Muscle layer of colon (tissue), 2 donors: ENCODE measurements around the gene LAMP5.

ENCODE experiments used
- H3K27ac ChIP-seq: one replicate; pipeline ENCODE4 v1.7.0; 2013; ENCODE audit warnings: low read depth, mild to moderate bottlenecking, low read length, moderate library complexity
- H3K27me3 ChIP-seq, 2 donors: one replicate each; pipeline ENCODE4 v1.7.0; 2013; ENCODE audit warnings: low read length in 2 of 2, mild to moderate bottlenecking in 2 of 2; ENCODE audit not compliant: insufficient read depth in 2 of 2, control insufficient read depth in 1 of 2
- H3K36me3 ChIP-seq: one replicate; pipeline ENCODE4 v1.7.0; 2013; ENCODE audit warnings: mild to moderate bottlenecking, low read length; ENCODE audit not compliant: insufficient read depth
- H3K4me1 ChIP-seq: one replicate; pipeline ENCODE4 v1.7.0; 2013; ENCODE audit warnings: mild to moderate bottlenecking, low read length; ENCODE audit not compliant: insufficient read depth
- H3K4me3 ChIP-seq, 2 donors: one replicate each; pipeline ENCODE4 v1.7.0; 2013; ENCODE audit warnings: low read length in 2 of 2, low read depth in 1 of 2, mild to moderate bottlenecking in 1 of 2, moderate library complexity in 1 of 2
- H3K9ac ChIP-seq: one replicate; pipeline ENCODE4 v1.7.0; 2013; ENCODE audit warnings: low read length
- H3K9me3 ChIP-seq: one replicate; pipeline ENCODE4 v1.7.0; 2013; ENCODE audit warnings: mild to moderate bottlenecking, low read length
- donor health status: abdominal sarcoma.
- donor health status: Adenocarcinoma of cecum.

The LAMP5 gene

DNA sequence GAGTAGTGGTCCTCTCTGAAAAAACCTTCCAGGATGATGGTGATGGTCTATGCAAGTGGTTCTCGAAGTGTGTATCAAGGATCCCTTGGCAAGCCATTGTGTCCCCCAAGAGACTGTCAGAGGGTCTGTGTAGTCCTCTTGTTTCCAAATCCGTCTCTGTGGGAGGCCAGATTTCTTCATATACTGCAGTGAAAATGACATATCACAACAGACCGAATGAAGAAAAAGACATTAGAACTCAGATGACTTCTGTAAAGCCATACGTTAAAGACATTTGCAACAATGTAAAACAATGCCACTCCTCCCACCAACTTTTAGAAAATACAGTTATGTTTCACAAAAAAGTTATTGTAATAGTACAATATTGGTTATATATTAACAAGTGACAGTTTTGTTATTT lies 27.2 kb upstream of the LAMP5 start:
- H3K27me3 ChIP-seq, result no peaks in the 10 kb centered on the region
- H3K27ac ChIP-seq, result no peak overlapping the region
- H3K9ac ChIP-seq, result no peak overlapping the region

DNA sequence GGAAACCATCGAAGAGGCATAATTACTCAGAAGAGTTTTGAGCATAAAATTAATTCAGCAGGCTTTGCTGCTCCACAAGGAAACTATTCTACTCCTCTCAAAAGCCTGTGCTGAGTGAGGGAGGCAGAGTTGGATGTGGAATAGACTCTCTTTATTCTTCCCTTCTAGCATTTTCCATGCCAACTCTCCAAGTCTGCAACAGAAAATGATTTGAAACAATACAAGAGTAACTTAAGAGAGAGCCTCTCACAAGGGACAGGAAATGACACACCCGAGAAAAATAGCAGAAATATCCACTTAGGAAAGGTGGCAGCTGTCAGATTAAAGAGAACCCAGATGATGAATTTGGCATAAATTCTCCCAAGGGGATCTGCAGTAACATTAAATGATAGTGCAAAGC lies 26.3 kb upstream of the LAMP5 start:
- Histone ChIP-seq H3K9ac (no peak overlapping the region), H3K36me3 (no peaks in the 10 kb centered on the region), H3K4me1 (no peaks in the 10 kb centered on the region), H3K27ac (no peak overlapping the region), H3K9me3 (no peaks in the 10 kb centered on the region), H3K27me3 (no peaks in the 10 kb centered on the region), H3K4me3 (no peak overlapping the region)

More for the DNA sequence above, 27.2 kb upstream of the LAMP5 start:
- Histone ChIP-seq H3K36me3 (no peaks in the 10 kb centered on the region), H3K9me3 (no peaks in the 10 kb centered on the region), H3K4me1 (no peaks in the 10 kb centered on the region), H3K4me3 (no peak overlapping the region)

DNA sequence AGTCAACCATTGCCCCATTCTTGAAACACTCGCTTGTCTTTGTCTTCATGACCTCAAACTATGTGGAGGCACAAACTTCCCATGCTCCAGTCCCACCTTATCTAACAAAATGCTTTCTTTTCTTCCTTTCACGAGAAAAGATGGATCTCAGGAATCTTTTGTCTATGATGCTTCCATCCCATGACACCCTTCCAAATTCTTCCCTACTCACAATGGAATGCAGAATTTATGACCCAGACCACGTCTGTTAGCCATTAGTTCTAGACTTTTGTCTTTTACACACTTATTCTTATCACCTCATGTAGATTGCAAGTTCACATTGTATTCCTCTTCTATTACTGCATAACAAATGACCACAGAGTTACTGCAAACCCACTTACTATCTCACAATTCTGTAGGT lies 24.2 kb upstream of the LAMP5 start:
- no peaks in the 10 kb centered on the region for H3K27me3 ChIP-seq
- no peaks in the 10 kb centered on the region for H3K4me1 ChIP-seq
- no peak overlapping the region for H3K4me3 ChIP-seq
- H3K27ac ChIP-seq, result no peak overlapping the region
- no peaks in the 10 kb centered on the region for H3K36me3 ChIP-seq
- no peak overlapping the region for H3K9ac ChIP-seq
- no peaks in the 10 kb centered on the region for H3K9me3 ChIP-seq

DNA sequence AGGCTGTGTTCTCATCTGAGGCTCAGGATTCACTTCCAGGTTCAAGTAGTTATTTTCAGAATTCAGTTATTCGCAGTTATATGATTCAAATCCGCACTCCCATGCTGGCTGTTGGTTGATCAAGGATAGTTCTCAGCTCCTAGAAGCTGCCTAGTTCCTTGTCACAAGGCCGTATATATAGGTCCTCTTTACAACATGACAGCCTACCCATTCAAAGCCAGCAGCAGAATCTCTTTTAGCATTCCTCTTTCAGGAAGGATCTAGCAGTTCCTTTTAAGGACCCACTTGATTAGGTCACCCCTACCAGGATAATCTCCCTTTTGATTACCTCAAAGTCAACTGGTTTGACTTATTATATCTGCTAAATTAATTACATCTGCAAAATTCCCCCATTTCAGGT lies 23.8 kb upstream of the LAMP5 start:
- no peak overlapping the region for H3K4me3 ChIP-seq
- no peak overlapping the region for H3K27ac ChIP-seq
- no peaks in the 10 kb centered on the region for H3K36me3 ChIP-seq
- H3K27me3 ChIP-seq, result no peaks in the 10 kb centered on the region
- H3K4me1 ChIP-seq, result no peaks in the 10 kb centered on the region
- H3K9ac ChIP-seq, result no peak overlapping the region
- no peaks in the 10 kb centered on the region for H3K9me3 ChIP-seq

DNA sequence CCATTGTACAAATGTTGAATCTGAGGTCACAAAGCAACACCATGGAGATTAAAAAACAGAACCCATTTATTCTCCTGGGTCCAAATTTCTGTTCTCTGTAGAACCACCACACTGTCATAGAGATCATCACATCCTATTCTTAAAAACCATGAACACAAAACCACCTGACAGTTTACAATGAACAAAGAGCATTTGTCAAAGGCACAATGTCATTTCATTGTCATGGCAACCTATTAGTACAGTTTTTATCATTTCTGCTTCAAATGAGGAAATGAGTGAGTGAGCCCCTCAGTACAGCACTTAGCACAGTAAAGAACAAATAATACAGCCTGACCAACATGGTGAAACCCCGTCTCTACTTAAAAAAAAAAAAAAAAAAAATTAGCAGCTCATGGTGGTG lies 23.1 kb upstream of the LAMP5 start:
- Histone ChIP-seq H3K4me3 (no peak overlapping the region), H3K4me1 (no peaks in the 10 kb centered on the region), H3K27me3 (no peaks in the 10 kb centered on the region), H3K27ac (no peak overlapping the region), H3K9me3 (no peaks in the 10 kb centered on the region), H3K36me3 (no peaks in the 10 kb centered on the region), H3K9ac (no peak overlapping the region)

DNA sequence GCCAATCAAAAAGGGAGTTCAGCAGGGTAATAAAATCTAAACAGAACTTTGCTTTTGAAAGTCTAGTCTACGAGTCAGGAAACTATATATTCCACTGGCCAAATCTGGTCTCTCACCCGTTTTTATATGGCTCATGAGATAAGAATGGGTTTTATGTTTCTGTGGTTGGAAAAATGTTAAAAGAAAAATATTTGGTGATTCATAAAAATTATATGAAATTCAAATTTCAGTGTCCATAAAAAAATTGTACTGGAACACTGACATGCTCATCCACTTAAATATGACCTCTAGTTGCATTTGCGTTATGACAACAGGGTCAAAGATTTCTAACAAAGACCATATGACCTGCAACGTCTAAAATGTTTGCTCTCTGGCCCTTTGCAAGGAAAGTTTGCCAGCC lies 22.3 kb upstream of the LAMP5 start:
- Histone ChIP-seq H3K4me1 (no peaks in the 10 kb centered on the region), H3K36me3 (no peaks in the 10 kb centered on the region), H3K27me3 (no peaks in the 10 kb centered on the region), H3K9me3 (no peaks in the 10 kb centered on the region), H3K4me3 (no peak overlapping the region), H3K9ac (no peak overlapping the region), H3K27ac (no peak overlapping the region)

DNA sequence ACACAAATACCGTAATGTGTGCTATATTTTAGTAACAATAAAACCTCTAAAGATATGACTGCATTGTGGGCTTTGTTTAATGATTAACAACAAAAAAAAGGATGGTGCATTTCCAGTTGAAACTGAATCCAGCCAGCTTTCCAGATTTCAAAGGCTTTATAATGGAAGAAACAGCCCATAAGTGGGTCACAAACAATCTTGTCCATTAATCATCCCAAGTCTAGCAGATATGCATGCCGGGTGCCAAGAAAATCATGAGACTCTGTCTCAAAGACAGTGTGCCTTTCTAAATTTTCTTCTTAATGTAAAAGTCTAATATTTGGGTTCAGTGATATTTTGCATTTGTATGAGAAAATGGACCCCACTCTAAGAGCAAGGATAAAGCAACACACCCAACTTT lies 20.6 kb upstream of the LAMP5 start:
- Histone ChIP-seq H3K9ac (no peak overlapping the region), H3K27ac (no peak overlapping the region), H3K27me3 (no peaks in the 10 kb centered on the region), H3K4me3 (no peak overlapping the region), H3K4me1 (no peaks in the 10 kb centered on the region), H3K36me3 (no peaks in the 10 kb centered on the region), H3K9me3 (no peaks in the 10 kb centered on the region)

DNA sequence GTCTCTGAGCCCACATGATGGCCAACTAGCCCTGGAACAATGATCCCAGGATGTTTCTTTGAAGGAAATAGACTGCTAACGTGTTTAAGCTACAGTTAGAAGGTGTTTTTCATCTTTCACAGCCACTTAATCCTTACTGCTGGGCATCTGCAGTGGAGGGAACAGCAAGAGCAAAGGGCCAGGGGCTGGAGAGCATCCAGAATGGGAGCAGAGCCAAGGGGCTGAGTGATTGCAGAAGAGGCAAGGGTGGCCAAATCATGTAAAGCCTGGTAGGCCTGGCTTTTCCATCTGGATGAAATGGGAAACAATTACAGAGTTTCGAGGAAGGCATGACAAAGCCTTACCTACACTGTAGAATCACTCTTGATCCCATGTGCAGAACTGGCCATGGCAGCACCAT lies 18.7 kb upstream of the LAMP5 start:
- Histone ChIP-seq H3K4me3 (no peak overlapping the region), H3K9ac (no peak overlapping the region), H3K27me3 (no peaks in the 10 kb centered on the region), H3K36me3 (no peaks in the 10 kb centered on the region), H3K27ac (no peak overlapping the region), H3K4me1 (no peaks in the 10 kb centered on the region), H3K9me3 (no peaks in the 10 kb centered on the region)

DNA sequence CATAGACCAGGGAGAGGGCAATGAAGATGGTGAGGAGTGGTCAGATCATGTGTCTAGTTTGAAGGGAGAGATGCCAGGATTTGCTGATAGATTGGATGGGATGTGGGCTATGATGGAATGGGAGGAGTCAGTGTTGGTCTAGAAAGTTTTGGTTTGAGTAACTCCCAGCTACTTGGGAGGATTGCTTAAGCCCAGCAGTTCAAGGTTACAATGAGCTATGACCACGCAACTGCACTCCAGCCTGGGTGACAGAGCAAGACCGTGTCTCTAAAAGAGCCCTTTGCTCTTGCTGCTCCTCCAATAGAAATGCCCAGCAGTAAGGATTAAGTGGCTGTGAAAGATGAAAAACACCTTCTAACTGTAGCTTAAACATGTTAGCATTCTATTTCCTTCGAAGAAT lies 18.2 kb upstream of the LAMP5 start:
- Histone ChIP-seq H3K36me3 (no peaks in the 10 kb centered on the region), H3K9ac (no peak overlapping the region), H3K4me3 (no peak overlapping the region), H3K9me3 (no peaks in the 10 kb centered on the region), H3K4me1 (no peaks in the 10 kb centered on the region), H3K27me3 (no peaks in the 10 kb centered on the region), H3K27ac (no peak overlapping the region)

DNA sequence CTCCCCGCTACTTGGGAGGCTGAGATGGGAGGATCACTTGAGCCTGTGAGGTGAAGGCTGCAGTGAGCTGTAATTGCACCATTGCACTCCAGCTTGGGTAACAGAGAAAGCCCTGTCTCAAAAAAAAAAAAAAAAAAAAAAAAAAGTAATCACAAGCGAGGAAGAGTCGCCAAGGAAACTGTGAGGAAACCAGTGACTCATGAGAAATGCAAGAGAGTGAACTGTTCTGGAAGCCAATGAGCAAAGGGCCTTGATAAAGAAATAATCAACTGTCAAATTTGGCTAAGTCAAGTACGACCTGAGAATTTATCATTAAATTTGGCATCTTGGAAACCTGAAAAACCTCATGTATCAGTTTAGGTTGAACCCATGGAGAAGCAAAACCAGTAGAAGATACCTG lies 16.1 kb upstream of the LAMP5 start:
- H3K27ac ChIP-seq, result no peak overlapping the region
- H3K4me3 ChIP-seq, result no peak overlapping the region
- H3K27me3 ChIP-seq, result no peaks in the 10 kb centered on the region
- H3K36me3 ChIP-seq, result no peaks in the 10 kb centered on the region
- H3K4me1 ChIP-seq, result no peaks in the 10 kb centered on the region
- H3K9me3 ChIP-seq, result no peaks in the 10 kb centered on the region
- no peak overlapping the region for H3K9ac ChIP-seq

DNA sequence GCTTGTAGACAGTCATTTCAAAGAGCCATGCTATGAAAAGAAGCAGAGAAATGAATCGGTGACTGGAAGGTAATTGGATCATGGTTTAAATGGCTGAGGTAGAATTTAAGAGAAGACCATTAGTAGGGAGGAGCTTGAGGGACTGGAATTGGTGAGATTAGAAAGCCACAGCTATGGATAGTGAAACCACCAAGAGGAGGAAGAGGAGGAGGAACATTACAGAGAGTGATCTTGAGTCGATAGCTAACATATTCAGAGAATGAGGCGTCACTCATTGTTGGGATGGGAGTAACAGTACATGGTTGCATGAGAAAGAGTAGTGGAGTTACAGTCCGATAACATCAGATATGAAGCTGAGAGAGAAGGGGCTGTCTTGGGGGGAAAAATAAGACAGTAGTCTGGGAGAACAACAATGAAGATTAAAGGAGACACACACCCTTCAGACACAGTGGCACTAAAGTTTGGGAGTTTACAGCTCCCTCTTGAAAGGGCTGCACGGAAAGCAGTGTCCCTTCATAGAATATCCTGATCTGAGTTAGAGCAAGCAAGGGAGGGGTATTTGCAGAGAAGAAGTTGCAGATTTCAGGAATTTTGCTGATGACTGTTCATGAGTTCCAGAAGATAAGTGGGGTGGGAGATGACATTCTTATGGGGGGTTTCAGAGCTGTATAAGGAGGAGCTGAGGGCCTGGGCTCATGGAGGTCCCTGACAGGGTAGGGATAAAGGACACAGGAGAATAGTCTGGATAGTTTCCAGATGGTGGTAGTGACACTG lies 15.1 kb upstream of the LAMP5 start:
- no peak overlapping the region for H3K4me3 ChIP-seq
- H3K27ac ChIP-seq, result no peak overlapping the region
- H3K9me3 ChIP-seq, result no peaks in the 10 kb centered on the region
- H3K9ac ChIP-seq, result no peak overlapping the region
- no peaks in the 10 kb centered on the region for H3K36me3 ChIP-seq
- H3K4me1 ChIP-seq, result no peaks in the 10 kb centered on the region
- H3K27me3 ChIP-seq, result no peaks in the 10 kb centered on the region

DNA sequence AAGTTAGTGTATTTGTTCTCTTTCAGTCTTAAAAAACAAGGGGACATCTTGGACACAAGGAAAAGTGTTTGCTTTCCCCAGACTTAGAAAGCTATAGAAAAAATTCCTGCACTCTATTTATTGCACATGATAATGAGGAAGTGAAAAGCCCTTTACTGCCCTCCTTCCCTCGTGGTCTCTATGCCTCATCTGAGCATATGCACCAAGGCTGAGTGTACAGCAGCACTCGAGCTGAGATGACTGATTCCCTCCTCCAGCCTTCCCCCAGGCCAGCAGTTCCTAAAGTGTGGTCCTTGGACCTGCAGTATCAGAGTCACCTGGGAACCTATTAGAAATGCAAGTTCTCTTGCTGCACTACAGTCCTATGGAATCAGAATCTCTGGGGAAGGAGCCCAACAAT lies 14.3 kb upstream of the LAMP5 start:
- Histone ChIP-seq H3K4me3 (no peak overlapping the region), H3K27ac (no peak overlapping the region)

More for the DNA sequence above, 14.3 kb upstream of the LAMP5 start:
- H3K9ac ChIP-seq, result no peak overlapping the region
- no peaks in the 10 kb centered on the region for H3K4me1 ChIP-seq
- H3K36me3 ChIP-seq, result no peaks in the 10 kb centered on the region
- H3K9me3 ChIP-seq, result no peaks in the 10 kb centered on the region
- no peaks in the 10 kb centered on the region for H3K27me3 ChIP-seq
